HL-60 (cell line): ENCODE measurements around the gene CIAO3.
"Not testable (repeated sequence)": the region's sequence is repeated elsewhere in the genome, so short reads cannot be mapped to it uniquely, and the experiment has no call there.

Experiments used
- DNase-seq, 2 experiments: peaks; one replicate each; pipeline ENCODE4 v3.0.0-alpha.2; 2010 to 2020; ENCODE audit warnings: low read depth in 1 of 2, low spot score in 1 of 2
- H3K27ac ChIP-seq: fragments of 250-450 bp; sonication (Bioruptor Pico); replicated peaks from 2 replicates; pipeline ENCODE4 v1.5.1; 2020; ENCODE audit warnings: mild to moderate bottlenecking, moderate library complexity
- H3K27me3 ChIP-seq: fragments of 250-450 bp; sonication (Bioruptor Pico); 2 replicates; pipeline ENCODE4 v1.5.1; 2021; ENCODE audit warnings: mild to moderate bottlenecking, moderate library complexity; ENCODE audit not compliant: insufficient read depth, poor library complexity, severe bottlenecking
- H3K4me3 ChIP-seq: replicated peaks from 2 replicates; pipeline ENCODE4 v1.5.1; 2011; ENCODE audit warnings: mild to moderate bottlenecking, control low read depth, low read length; ENCODE audit not compliant: insufficient read depth
- GABPA ChIP-seq: IDR thresholded peaks from 2 replicates; pipeline ENCODE4 v1.6.1; 2012; ENCODE audit warnings: low read depth
- POLR2AphosphoS5 ChIP-seq: IDR thresholded peaks from 2 replicates; pipeline ENCODE4 v1.6.1; 2012; ENCODE audit warnings: low read depth
- SPI1 ChIP-seq: IDR thresholded peaks from 2 replicates; pipeline ENCODE4 v1.6.1; 2012; ENCODE audit warnings: low read depth, mild to moderate bottlenecking, borderline replicate concordance
- TF ChIP-seq, protein P1 (sequence below): IDR thresholded peaks from one replicate; pipeline ENCODE4 v1.5.1; 2011; ENCODE audit warnings: low read length, control low read depth, inconsistent platforms; ENCODE audit not compliant: insufficient read depth
- TF ChIP-seq, protein P2 (sequence below): IDR thresholded peaks from 2 replicates; pipeline ENCODE4 v1.6.1; 2012; ENCODE audit warnings: low read depth; ENCODE audit not compliant: insufficient replicate concordance

CIAO3 gene

DNA sequence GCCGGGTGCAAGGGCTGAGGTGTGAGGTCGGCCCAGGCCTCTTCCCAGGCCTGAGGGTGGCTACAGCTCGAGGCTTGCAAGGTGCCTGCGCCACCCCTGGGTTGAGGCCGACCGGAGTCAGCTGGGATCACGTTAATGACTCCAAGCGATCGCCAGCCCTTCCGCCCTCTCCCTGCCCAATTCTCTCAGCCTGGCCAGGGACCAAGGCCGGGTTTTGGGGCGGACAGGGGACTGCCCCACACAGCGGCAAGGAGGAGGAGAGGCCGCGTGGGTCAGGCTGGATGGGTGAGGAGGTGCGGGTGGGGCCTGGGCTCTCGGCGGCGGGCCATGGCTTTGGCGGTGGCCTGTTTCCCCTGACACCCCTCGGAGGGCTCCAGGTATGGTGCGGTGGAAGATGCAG, 47.4 kb downstream of the CIAO3 start:
- peaks cover 36% of the 10 kb centered on the region for H3K27me3 ChIP-seq
- H3K27ac ChIP-seq = no peak overlapping the region
- TF ChIP-seq GABPA = no peak
- peak; percentile 26 for TF ChIP-seq POLR2AphosphoS5
- TF ChIP-seq, protein P1, sequence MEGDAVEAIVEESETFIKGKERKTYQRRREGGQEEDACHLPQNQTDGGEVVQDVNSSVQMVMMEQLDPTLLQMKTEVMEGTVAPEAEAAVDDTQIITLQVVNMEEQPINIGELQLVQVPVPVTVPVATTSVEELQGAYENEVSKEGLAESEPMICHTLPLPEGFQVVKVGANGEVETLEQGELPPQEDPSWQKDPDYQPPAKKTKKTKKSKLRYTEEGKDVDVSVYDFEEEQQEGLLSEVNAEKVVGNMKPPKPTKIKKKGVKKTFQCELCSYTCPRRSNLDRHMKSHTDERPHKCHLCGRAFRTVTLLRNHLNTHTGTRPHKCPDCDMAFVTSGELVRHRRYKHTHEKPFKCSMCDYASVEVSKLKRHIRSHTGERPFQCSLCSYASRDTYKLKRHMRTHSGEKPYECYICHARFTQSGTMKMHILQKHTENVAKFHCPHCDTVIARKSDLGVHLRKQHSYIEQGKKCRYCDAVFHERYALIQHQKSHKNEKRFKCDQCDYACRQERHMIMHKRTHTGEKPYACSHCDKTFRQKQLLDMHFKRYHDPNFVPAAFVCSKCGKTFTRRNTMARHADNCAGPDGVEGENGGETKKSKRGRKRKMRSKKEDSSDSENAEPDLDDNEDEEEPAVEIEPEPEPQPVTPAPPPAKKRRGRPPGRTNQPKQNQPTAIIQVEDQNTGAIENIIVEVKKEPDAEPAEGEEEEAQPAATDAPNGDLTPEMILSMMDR = no peak
- no peak for TF ChIP-seq SPI1
- TF ChIP-seq, protein P2, sequence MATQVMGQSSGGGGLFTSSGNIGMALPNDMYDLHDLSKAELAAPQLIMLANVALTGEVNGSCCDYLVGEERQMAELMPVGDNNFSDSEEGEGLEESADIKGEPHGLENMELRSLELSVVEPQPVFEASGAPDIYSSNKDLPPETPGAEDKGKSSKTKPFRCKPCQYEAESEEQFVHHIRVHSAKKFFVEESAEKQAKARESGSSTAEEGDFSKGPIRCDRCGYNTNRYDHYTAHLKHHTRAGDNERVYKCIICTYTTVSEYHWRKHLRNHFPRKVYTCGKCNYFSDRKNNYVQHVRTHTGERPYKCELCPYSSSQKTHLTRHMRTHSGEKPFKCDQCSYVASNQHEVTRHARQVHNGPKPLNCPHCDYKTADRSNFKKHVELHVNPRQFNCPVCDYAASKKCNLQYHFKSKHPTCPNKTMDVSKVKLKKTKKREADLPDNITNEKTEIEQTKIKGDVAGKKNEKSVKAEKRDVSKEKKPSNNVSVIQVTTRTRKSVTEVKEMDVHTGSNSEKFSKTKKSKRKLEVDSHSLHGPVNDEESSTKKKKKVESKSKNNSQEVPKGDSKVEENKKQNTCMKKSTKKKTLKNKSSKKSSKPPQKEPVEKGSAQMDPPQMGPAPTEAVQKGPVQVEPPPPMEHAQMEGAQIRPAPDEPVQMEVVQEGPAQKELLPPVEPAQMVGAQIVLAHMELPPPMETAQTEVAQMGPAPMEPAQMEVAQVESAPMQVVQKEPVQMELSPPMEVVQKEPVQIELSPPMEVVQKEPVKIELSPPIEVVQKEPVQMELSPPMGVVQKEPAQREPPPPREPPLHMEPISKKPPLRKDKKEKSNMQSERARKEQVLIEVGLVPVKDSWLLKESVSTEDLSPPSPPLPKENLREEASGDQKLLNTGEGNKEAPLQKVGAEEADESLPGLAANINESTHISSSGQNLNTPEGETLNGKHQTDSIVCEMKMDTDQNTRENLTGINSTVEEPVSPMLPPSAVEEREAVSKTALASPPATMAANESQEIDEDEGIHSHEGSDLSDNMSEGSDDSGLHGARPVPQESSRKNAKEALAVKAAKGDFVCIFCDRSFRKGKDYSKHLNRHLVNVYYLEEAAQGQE = no peak
- no peak overlapping the region for H3K4me3 ChIP-seq
- DNase-seq = no peak

DNA sequence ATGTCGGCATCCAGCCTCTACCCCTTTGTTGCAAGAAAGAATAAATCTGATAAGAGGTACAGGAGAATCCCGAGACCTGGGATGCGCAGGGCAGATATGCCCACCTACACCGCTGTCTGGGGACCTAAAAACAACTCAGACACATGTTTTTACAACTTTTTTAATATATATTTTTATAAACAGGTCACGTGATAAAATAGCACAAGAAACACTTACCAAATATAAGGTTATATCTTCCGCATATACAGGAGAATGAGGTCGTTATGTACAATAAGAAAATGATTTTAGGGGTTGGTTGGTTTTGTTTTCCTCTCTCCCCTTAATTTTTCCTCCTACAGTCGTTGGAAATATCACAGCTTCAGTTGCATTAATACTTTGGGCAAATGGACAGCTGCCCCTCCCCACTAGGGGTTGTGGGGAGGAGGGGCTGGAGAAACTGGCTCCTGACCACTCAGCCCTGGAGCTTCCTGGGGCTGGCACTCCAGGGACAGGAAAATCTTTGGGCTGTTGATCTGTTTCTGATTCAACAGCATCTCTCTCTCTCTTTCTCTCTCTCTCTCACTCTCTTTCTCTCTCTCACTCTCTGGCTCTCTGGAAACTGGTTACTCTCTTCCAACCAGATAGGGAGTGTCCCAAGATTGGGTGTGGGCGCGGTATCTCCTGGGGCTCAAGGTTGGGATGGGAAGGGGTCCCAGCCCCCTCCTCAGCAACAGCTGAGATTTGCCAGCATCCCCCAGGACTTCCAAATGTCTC, 48.3 kb downstream of the CIAO3 start:
- DNase-seq = no peak
- H3K4me3 ChIP-seq = no peak overlapping the region
- H3K27ac ChIP-seq = no peak overlapping the region
- TF ChIP-seq SPI1 = no peak
- TF ChIP-seq, protein P2 = no peak
- TF ChIP-seq, protein P1 = no peak
- no peak for TF ChIP-seq GABPA
- TF ChIP-seq POLR2AphosphoS5 = no peak
- peaks cover 36% of the 10 kb centered on the region for H3K27me3 ChIP-seq

DNA sequence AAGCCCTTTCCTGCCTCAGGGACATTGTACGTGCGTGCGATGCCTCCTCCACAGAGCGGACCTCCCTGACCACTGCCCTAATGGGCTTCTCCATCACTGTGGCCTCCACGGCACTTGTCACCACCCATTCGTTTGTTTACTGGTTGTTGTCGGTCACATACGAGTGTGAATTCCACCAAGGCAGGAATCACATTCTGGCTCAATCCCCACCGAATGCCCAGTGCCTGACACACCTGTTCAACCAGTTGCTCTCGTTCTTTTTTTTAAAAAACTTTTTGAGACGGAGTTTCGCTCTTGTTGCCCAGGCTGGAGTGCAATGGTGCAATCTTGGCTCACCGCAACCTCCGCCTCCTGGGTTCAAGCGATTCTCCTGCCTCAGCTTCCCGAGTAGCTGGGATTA, 49.6 kb downstream of the CIAO3 start:
- not testable (repeated sequence) for H3K4me3 ChIP-seq, H3K27ac ChIP-seq, DNase-seq
- H3K27me3 ChIP-seq = peaks cover 34% of the 10 kb centered on the region

DNA sequence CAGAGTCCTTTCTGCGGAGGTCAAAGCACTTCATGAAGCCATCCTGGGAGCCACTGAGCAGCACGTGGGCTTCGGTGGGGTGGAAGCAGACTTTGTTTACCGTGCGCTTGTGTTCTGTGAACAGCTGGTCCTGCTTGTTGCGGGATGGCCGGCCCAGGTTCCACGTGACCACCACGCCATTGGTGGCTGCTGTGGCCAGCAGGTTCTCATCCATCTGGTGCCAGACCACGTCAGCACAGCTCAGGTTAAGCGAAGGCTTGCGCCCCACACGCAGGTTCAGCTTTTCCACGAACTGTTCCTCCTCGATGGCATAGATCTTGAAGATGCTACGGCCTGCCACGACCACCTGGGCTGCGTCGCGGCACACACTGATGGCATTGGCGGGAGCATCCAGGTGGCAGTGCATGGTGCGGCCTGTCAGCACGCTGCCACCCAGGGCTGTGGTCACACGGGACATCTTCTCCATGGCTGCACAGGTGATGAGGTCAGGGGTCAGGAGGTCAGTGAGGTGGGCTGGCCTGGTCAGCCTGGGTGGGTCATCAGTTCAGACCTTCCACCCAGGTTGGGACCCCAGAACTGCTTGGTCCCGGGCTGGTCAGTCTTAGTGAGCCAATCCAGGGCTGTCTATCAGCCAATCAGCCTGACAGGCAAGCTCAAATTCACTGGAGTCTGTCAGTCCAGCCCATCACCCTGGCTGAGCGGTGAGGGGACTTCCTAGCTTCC, 51.5 kb downstream of the CIAO3 start:
- no peak for DNase-seq
- peaks cover 18% of the 10 kb centered on the region for H3K27me3 ChIP-seq
- peak overlapping the region; percentile 89 for H3K27ac ChIP-seq
- peak overlapping the region; percentile 90 for H3K4me3 ChIP-seq
- TF ChIP-seq POLR2AphosphoS5 (no peak), SPI1 (no peak), GABPA (no peak)
- TF ChIP-seq, protein P1 = no peak
- TF ChIP-seq, protein P2 = no peak
